ENCODE data around the gene GTF2I. TPM values are rescaled to one million over a fixed set of nuclear protein-coding genes. Genes with fewer than 3 reads are reported as not detected.
"Not testable (repeated sequence)": the region's sequence is repeated elsewhere in the genome, so short reads cannot be mapped to it uniquely, and the experiment has no call there.

GTF2I gene
- total and polyA plus RNA-seq, 2 donors (not counting 3 experiments of a cell fraction or from before 2014, with no cell fraction given), result 47.6 to 242 TPM

- H3K9me1 ChIP-seq (replicated peaks; ENCODE audit: control insufficient read depth, extremely low read depth, insufficient read depth, low read length); H3K27me3 ChIP-seq (ENCODE audit: control insufficient read depth in 2 of 2, insufficient read depth in 2 of 2, low read length in 2 of 2); H3K36me3 ChIP-seq (ENCODE audit: control insufficient read depth in 2 of 2, extremely low read depth in 1 of 2, insufficient read depth in 2 of 2, low read length in 2 of 2); H2AFZ ChIP-seq (ENCODE audit: low read depth, low read length); H4K20me1 ChIP-seq (replicated peaks; ENCODE audit: control insufficient read depth, extremely low read depth, insufficient read depth, low read length); CTCF ChIA-PET; BruUV-seq (replicated peaks); H3K79me2 ChIP-seq (ENCODE audit: control insufficient read depth, insufficient read depth, low read length); H3K4me2 ChIP-seq (ENCODE audit: insufficient read depth, low read length); dilution Hi-C loops (cut with MboI; ENCODE audit: extremely low pct_ligation_motif_present, low sequenced_read_pairs); H3K4me1 ChIP-seq (ENCODE audit: control insufficient read depth, extremely low read depth, insufficient read depth, low read length); H3K27ac ChIP-seq (ENCODE audit: insufficient read depth, low read depth, low read length); H3K9me3 ChIP-seq (replicated peaks; ENCODE audit: control insufficient read depth, insufficient read depth, low read length); H3K9ac ChIP-seq (replicated peaks; ENCODE audit: extremely low read depth, insufficient read depth, low read length); intact Hi-C loops (cut with micrococcal nuclease); POLR2A ChIA-PET; FAIRE-seq; DNase-seq (ENCODE audit: low read depth, low spot score); H3K4me3 ChIP-seq (replicated peaks in 1 of 3; ENCODE audit: insufficient read depth in 1 of 3, low read depth in 1 of 3, low read length in 3 of 3): not testable (repeated sequence)
Measured at GRCh38 chr7:74766991-74767390, 109.5 kb downstream of the GTF2I start.

GRCh38 chr7:74770062-74770461, 112.5 kb downstream of the GTF2I start:
- intact Hi-C loops (cut with micrococcal nuclease); H3K4me3 ChIP-seq (replicated peaks in 1 of 3; ENCODE audit: insufficient read depth in 1 of 3, low read depth in 1 of 3, low read length in 3 of 3); H3K4me2 ChIP-seq (ENCODE audit: insufficient read depth, low read length); H3K9me1 ChIP-seq (replicated peaks; ENCODE audit: control insufficient read depth, extremely low read depth, insufficient read depth, low read length); dilution Hi-C loops (cut with MboI; ENCODE audit: extremely low pct_ligation_motif_present, low sequenced_read_pairs); H3K36me3 ChIP-seq (ENCODE audit: control insufficient read depth in 2 of 2, extremely low read depth in 1 of 2, insufficient read depth in 2 of 2, low read length in 2 of 2); H3K4me1 ChIP-seq (ENCODE audit: control insufficient read depth, extremely low read depth, insufficient read depth, low read length); CTCF ChIA-PET; POLR2A ChIA-PET; DNase-seq (ENCODE audit: low read depth, low spot score); FAIRE-seq; H3K9ac ChIP-seq (replicated peaks; ENCODE audit: extremely low read depth, insufficient read depth, low read length); H3K27me3 ChIP-seq (ENCODE audit: control insufficient read depth in 2 of 2, insufficient read depth in 2 of 2, low read length in 2 of 2); BruUV-seq (replicated peaks); H4K20me1 ChIP-seq (replicated peaks; ENCODE audit: control insufficient read depth, extremely low read depth, insufficient read depth, low read length); H3K79me2 ChIP-seq (ENCODE audit: control insufficient read depth, insufficient read depth, low read length); H3K27ac ChIP-seq (ENCODE audit: insufficient read depth, low read depth, low read length); H2AFZ ChIP-seq (ENCODE audit: low read depth, low read length); H3K9me3 ChIP-seq (replicated peaks; ENCODE audit: control insufficient read depth, insufficient read depth, low read length): not testable (repeated sequence)

- H3K4me2 ChIP-seq (ENCODE audit: insufficient read depth, low read length); H4K20me1 ChIP-seq (replicated peaks; ENCODE audit: control insufficient read depth, extremely low read depth, insufficient read depth, low read length); BruUV-seq (replicated peaks); dilution Hi-C loops (cut with MboI; ENCODE audit: extremely low pct_ligation_motif_present, low sequenced_read_pairs); H3K9me1 ChIP-seq (replicated peaks; ENCODE audit: control insufficient read depth, extremely low read depth, insufficient read depth, low read length); H3K9me3 ChIP-seq (replicated peaks; ENCODE audit: control insufficient read depth, insufficient read depth, low read length); H3K27me3 ChIP-seq (ENCODE audit: control insufficient read depth in 2 of 2, insufficient read depth in 2 of 2, low read length in 2 of 2); H3K9ac ChIP-seq (replicated peaks; ENCODE audit: extremely low read depth, insufficient read depth, low read length); H3K36me3 ChIP-seq (ENCODE audit: control insufficient read depth in 2 of 2, extremely low read depth in 1 of 2, insufficient read depth in 2 of 2, low read length in 2 of 2); DNase-seq (ENCODE audit: low read depth, low spot score); POLR2A ChIA-PET; H2AFZ ChIP-seq (ENCODE audit: low read depth, low read length); intact Hi-C loops (cut with micrococcal nuclease); FAIRE-seq; H3K27ac ChIP-seq (ENCODE audit: insufficient read depth, low read depth, low read length); H3K4me3 ChIP-seq (replicated peaks in 1 of 3; ENCODE audit: insufficient read depth in 1 of 3, low read depth in 1 of 3, low read length in 3 of 3); H3K4me1 ChIP-seq (ENCODE audit: control insufficient read depth, extremely low read depth, insufficient read depth, low read length); CTCF ChIA-PET; H3K79me2 ChIP-seq (ENCODE audit: control insufficient read depth, insufficient read depth, low read length): not testable (repeated sequence)
Measured at GRCh38 chr7:74772093-74772492, 114.6 kb downstream of the GTF2I start.

- DNase-seq (ENCODE audit: low read depth, low spot score); POLR2A ChIA-PET; H3K9ac ChIP-seq (replicated peaks; ENCODE audit: extremely low read depth, insufficient read depth, low read length); H3K27ac ChIP-seq (ENCODE audit: insufficient read depth, low read depth, low read length); CTCF ChIA-PET; FAIRE-seq; H3K79me2 ChIP-seq (ENCODE audit: control insufficient read depth, insufficient read depth, low read length); H3K4me3 ChIP-seq (replicated peaks in 1 of 3; ENCODE audit: insufficient read depth in 1 of 3, low read depth in 1 of 3, low read length in 3 of 3); H2AFZ ChIP-seq (ENCODE audit: low read depth, low read length); H3K9me1 ChIP-seq (replicated peaks; ENCODE audit: control insufficient read depth, extremely low read depth, insufficient read depth, low read length); H4K20me1 ChIP-seq (replicated peaks; ENCODE audit: control insufficient read depth, extremely low read depth, insufficient read depth, low read length); dilution Hi-C loops (cut with MboI; ENCODE audit: extremely low pct_ligation_motif_present, low sequenced_read_pairs); H3K36me3 ChIP-seq (ENCODE audit: control insufficient read depth in 2 of 2, extremely low read depth in 1 of 2, insufficient read depth in 2 of 2, low read length in 2 of 2); H3K4me2 ChIP-seq (ENCODE audit: insufficient read depth, low read length); H3K9me3 ChIP-seq (replicated peaks; ENCODE audit: control insufficient read depth, insufficient read depth, low read length); BruUV-seq (replicated peaks); intact Hi-C loops (cut with micrococcal nuclease); H3K4me1 ChIP-seq (ENCODE audit: control insufficient read depth, extremely low read depth, insufficient read depth, low read length); H3K27me3 ChIP-seq (ENCODE audit: control insufficient read depth in 2 of 2, insufficient read depth in 2 of 2, low read length in 2 of 2): not testable (repeated sequence)
Measured at GRCh38 chr7:74773760-74774750, 116.5 kb downstream of the GTF2I start, which contains the start of gene NCF1. NCF1 (plus strand) TSS chr7:74774011; CDS start chr7:74774032, 21 bp downstream.

All from endothelial cell of umbilical vein (primary cell).